DMS153 treated with DMSO at 0.1 percent for 48 hours (cell line): ENCODE data around the gene TRIM44.
"Not testable (repeated sequence)": the region's sequence is repeated elsewhere in the genome, so short reads cannot be mapped to it uniquely, and the experiment has no call there.

Experiments used
- DNase-seq: peaks from one replicate; lab custom pipeline; 2025; ENCODE audit not compliant: unreplicated experiment; lab: John Stamatoyannopoulos, UW

The TRIM44 gene

DNA sequence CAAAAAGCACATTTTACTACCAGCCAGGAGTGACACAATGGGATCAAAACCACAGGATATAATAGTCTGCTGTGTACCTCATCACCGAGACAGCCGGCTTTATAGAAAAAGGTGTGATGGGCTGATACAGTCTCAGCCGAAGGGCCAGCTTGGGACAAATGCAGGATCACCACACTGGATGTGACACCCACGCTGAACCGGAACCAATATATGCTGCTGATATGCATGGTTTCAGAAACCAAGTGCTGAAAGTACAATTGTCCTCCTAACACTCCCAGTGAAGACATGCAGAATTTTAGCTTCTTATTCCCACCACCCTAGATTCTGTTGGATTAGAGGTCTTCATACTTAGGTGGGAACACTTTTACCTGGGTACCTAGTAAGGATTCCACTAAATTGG, 184.3 kb downstream of the TRIM44 start:
- DNase-seq: no peak

DNA sequence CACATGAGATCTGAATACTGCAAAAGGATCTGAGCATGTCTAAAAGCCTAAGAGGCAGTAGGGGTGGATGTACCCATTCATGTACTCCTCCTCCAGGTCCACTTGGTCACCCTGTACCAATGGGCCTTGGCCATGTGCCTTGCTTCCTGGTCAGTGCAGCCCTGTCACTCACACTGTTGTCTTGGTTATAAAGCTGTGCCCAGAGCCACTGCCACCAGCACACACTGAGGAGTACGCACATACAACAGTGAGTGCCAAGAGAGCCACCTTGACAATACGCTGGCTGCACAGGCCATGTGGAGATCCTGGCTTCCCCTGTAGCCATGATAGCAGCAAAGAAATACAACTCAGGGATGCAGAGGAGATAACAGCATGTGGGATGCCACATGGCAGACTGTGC, 184.9 kb downstream of the TRIM44 start:
- DNase-seq: no peak

DNA sequence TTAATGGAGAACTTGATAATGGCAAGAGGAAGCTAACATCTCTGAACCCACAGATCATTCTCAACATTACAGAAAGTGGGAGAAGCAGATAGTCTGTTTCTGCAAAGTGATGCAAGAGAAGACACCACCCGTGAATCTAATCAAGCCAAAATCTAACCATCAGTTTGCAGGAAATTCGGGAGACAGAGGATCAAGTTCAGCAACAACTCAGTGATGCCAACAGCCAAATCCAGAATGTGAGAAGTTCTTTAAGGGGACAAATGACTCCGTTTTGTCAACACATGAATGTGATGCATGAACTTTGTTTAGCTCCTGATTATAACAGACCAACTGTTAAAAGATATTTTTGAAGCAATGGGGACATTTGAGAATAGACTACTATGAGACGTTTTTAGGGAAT, 186.0 kb downstream of the TRIM44 start:
- DNase-seq: no peak

DNA sequence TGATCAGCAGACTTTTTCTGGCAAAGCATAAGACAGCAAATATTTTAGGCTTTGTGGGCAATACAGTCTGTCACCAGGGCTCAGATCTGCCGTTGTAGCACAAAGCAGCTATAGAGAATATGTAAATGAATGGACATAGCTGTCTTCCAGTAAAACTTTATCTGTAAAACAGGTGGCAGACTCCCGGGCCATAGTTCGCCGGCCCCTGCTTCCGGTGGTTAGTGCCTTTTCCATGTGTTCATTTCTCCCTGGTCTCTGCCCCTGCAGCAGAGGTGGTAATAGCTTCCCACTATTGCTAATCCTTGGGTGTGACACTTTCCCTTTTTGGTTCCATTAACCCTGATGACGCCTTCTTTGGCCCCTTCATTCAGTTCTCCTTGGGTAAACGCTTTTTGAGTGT, 187.6 kb downstream of the TRIM44 start:
- DNase-seq: no peak

DNA sequence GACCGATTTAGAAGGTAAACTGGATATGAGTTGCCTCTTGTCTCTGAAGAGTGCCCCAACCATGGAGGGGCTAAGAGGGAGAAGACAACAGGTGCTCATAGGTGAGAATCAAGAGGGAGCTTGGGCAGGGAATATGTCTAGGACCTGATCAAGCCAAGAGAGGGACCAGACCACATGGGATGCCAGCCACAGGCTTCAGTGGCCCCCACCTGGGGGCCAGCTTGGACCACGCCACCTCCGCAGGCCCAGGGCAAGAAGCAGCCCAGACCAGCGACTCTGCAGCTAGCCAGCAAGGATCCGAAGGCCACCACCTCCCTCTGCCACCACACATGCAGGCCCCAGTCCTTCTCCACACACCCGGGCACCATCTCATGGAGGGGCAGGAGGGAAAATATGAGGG, 188.8 kb downstream of the TRIM44 start:
- DNase-seq: no peak

DNA sequence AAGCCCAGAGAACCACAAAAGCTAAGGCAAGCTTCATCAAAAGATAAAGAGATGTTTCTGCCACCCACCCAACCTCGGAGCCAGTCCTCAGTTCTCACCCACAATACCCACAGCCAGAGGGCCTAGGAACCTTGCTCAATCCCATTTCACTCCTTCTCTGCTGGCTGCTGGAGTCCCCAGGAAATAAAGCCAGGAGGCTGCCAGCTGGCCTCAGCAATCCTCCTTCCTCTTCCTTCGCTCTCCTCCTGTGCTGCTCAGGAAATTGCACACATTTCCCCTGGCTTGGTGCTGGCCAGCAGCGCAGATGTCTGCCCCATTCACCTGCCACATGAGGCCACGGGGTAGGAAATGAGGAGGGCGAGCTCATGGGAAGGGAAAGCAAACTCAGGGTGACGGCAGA, 189.5 kb downstream of the TRIM44 start:
- no peak for DNase-seq

DNA sequence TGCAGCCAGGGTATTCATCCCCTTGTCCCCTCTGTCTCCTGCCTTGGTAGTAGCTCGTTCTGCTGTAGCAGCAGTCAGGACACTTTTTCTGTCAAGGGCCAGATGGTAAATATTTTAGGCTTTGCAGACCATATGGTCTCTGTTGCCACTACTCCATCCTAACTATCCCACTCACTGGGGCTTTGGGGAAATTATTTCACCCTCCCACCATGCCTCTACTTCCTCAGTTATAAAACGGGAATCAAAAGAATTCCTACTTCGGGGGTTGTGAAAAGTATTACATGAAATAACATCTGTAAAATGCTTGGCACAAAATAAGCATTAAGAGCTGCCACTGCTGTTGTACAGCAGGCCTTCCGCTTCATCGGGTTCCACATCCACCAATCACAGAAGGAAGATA, 191.4 kb downstream of the TRIM44 start:
- no peak for DNase-seq

DNA sequence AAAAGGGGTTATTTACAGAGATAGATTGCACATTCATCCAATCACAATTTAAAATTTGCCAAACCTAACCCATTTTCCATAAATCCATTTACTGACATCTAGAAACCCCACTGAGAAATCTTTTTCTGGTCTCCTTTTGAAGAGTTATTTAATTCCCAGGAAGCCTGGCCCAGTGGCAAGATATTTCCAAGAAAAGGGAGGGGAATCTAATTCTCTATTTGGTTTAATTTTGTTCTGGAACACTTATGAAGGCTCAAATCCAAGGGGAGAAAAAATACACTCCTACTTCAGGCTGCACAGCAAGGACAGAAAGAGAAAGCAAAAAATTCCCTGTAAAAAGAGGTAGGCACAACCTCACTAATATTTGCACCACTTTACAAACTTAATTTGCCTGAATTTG, 193.1 kb downstream of the TRIM44 start:
- DNase-seq: no peak

DNA sequence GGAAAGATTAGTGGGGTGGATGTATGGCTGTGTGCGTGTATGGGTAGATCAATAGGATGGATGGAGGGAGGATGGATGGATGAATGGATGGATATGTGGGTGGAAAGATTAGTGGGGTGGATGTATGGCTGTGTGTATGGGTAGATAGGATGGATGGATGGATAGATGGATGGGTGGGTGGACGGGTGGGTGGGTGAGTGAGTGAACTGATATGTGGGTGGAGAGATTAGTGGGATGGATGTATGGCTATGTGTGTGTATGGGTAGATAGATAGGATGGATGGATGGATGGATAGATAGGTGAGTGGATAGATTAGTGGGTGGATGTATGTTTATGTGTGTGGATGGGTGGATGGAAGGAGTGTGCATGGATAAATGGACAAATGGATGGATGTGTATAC, 193.7 kb downstream of the TRIM44 start:
- DNase-seq: no peak

DNA sequence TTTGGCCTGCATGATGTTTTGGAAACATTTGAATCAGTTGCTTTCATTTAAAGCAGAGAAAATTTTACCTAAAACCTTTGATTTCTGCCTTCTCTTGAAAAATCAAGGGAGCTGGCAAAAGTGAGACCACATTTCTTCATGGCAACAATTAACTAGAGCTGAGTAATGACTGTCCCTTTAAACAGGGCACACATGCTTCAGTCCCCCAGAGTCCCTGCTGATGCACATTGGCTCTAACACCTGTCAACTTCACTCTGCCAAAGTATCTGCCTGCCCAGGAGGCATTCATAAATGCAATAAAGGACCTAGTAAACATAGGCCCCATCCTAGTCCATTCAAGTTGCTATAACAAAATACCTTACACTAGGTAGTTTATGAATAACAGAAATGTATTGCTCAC, 194.2 kb downstream of the TRIM44 start:
- no peak for DNase-seq

DNA sequence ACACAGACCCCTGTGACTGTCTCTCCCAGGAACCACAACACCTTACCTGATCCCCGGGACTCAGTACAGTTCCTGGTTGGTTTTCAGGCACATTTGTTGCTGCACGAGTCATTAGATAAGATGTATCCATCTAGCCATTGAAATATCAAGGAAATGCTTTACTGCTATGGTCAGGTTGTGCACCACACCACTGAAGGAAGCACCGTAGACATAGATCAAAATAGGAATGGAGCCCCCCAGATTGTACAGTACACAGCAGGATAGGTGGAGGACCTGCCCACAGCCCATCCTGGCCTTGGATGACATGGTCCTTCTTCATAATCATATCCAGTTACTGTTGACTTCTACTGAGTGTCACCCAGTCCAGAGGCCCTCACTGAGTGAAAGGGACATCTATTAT, 195.3 kb downstream of the TRIM44 start:
- no peak for DNase-seq

DNA sequence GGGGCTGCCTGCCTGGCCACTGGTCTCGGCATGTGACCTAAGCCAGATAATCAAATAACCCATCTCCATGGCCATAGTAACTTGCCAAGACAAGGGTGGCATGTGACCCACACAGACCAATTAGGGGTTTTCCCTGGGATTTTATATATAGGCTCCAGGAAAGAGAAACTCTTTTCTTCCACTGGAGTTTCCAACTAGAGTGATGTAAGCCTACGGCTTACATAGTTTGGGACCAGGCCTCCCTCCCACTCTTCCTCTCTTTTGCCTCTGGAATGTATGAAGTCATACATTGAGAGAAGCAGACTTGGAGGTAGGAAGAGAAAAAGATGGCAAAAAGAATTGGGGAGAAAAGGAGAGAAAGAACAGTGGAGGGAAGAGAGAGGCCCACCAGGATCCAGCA, 196.7 kb downstream of the TRIM44 start:
- DNase-seq: no peak

DNA sequence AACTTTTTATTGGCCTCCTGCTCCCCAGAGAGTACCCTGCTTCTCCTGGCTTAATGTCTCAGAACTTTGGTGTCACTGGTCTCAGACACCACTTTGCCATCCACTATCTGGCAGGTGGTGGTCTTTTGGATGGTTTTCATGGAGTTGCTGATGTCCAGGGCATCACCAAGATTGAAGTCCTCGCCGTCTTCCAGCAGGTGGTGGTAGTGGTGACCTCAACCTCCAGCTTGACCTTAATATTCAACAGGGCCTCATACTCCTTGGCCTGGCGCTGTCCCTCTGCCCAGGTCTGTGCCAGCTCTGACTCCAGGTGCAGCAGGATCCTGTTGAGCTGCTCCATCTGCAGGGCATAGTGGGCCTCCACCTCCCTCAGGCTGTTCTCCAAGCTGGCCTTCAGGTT, 197.6 kb downstream of the TRIM44 start:
- DNase-seq: not testable (repeated sequence)

DNA sequence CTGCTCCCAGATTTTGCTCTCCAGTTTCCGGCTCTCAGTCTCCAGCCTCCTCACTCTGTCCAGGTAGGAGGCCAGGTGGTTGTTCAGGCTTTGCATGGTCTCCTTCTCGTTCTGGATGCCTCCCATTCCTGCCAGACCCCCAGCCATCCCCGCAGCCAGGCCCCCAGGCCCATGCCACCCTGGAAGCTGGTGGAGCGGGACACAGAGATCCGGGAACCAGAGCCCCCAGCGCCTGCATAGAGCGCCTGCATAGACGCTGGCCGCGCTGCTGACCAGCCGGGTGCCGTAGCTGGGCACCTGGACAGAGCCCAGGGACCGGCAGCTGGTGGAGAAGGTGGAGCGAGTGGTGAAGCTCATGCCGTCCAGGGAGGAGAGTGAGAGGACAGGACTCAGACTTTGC, 198.6 kb downstream of the TRIM44 start:
- DNase-seq: no peak

DNA sequence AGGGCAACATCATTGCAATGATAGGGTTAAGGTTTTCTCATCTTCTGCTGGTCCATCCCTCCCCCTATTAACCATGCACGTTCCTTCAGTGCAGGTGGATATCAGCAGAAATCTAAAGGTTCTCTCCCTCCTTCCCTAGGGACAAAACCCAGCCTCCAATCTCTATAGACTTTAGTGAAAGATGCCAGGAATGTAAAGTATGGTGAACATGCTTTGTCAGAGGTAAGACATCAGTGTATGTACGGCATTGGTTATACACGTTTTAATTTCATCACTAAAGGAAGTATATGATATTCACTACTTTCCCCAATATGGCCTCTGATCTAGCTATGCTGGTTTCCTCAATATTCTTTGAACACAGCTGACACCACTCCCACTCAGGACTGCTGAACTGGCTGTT, 200.1 kb downstream of the TRIM44 start:
- no peak for DNase-seq

DNA sequence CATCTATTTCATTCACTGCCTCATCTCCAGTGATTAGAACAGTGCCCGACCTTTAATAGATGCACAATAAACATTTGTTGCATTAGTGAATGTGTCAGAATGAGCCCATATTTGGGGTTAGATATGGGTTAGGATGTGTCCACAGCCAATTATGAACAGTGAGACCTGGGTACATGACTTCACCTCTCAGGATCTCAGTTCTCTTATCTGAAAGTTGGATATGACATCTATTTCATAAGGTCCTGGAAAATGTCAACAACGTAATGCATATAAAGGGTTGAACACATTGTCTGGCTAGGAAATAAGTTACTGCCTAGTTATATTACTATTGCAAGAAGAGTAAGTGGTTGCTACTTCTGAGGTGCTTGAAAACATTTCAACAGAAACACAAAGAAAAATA, 201.6 kb downstream of the TRIM44 start:
- no peak for DNase-seq

DNA sequence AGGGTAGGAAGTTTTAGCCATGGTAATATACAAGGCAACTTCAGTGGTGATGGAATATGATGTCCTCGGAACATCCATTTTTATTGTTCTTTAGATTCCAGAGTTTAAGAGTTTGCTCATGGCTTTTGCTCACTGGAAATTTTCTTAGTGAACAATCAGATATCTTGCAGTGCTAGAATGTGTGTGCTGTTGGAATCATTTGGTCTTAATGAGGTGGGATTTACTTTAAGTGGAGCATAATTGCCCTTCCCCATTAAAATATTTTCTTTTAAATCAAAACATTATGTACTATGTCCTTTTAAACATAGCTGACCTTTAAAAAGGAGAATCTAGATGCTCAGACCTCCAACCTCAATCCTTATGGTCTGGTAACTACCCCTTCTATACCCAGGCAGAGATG, 204.0 kb downstream of the TRIM44 start:
- DNase-seq: no peak
